ENCODE results near the gene CA10.

- TF ChIP-seq CTCF (IDR thresholded peaks at IDR 0.05) = no peak
- no peak for TF ChIP-seq POLR2A (IDR thresholded peaks at IDR 0.05)
Observed at GRCh38 chr17:51598824-51599223, 559.7 kb downstream of the CA10 start.
